Measurements from ENCODE around the gene SP7.
"Not testable (repeated sequence)": the region's sequence is repeated elsewhere in the genome, so short reads cannot be mapped to it uniquely, and the experiment has no call there.

SP7 gene

GRCh38 chr12:53336181-53336681 lies at the start of gene SP7:
Gene SP7, minus strand, starts transcription at chr12:53336354. Its CDS starts 708 bp downstream, at chr12:53335646.
- DNase-seq, result no peak

- no peak for DNase-seq
Measured at GRCh38 chr12:53383258-53383657, 47.1 kb upstream of the SP7 start.

- no peak for DNase-seq
Measured at GRCh38 chr12:53381731-53382630, 45.8 kb upstream of the SP7 start.

GRCh38 chr12:53380794-53381730 lies 44.9 kb upstream of the SP7 start:
- DNase-seq, result no peak

GRCh38 chr12:53380104-53380793 lies 44.1 kb upstream of the SP7 start, which contains the start of gene SP1:
Gene SP1, plus strand, starts transcription at chr12:53380176. Its CDS starts 116 bp downstream, at chr12:53380292.
- peak; percentile 87 for DNase-seq

GRCh38 chr12:53379389-53380103 lies 43.4 kb upstream of the SP7 start:
- DNase-seq, result peak; percentile 100

GRCh38 chr12:53378724-53379388 lies 42.7 kb upstream of the SP7 start:
- no peak for DNase-seq

GRCh38 chr12:53378222-53378621 lies 42.1 kb upstream of the SP7 start:
- no peak for DNase-seq

GRCh38 chr12:53376747-53377146 lies 40.6 kb upstream of the SP7 start:
- DNase-seq, result no peak

- DNase-seq, result not testable (repeated sequence)
Measured at GRCh38 chr12:53374277-53374676, 38.1 kb upstream of the SP7 start.

GRCh38 chr12:53373554-53374133 lies 37.5 kb upstream of the SP7 start:
- DNase-seq, result not testable (repeated sequence)

- DNase-seq, result no peak
Measured at GRCh38 chr12:53365245-53365904, 29.2 kb upstream of the SP7 start.

- not testable (repeated sequence) for DNase-seq
Measured at GRCh38 chr12:53361638-53362037, 25.5 kb upstream of the SP7 start.

GRCh38 chr12:53358836-53359419 lies 22.8 kb upstream of the SP7 start:
- DNase-seq, result no peak

GRCh38 chr12:53355121-53355520 lies 19.0 kb upstream of the SP7 start:
- DNase-seq, result no peak

- DNase-seq, result no peak
Measured at GRCh38 chr12:53353257-53353655, 17.1 kb upstream of the SP7 start.

GRCh38 chr12:53352331-53353256 lies 16.4 kb upstream of the SP7 start:
- peak; percentile 92 for DNase-seq

- DNase-seq, result no peak
Measured at GRCh38 chr12:53347905-53348304, 11.8 kb upstream of the SP7 start.

- no peak for DNase-seq
Measured at GRCh38 chr12:53346491-53346890, 10.3 kb upstream of the SP7 start.

Measured in NCI-H2107 (cell line).